Iris pigment epithelial cell (primary cell): ENCODE measurements around the gene LAMB4.

Experiments used
- DNase-seq: peaks from one replicate; pipeline ENCODE4 v3.0.0-alpha.2; 2011; ENCODE audit warnings: low read depth

LAMB4 gene

DNA sequence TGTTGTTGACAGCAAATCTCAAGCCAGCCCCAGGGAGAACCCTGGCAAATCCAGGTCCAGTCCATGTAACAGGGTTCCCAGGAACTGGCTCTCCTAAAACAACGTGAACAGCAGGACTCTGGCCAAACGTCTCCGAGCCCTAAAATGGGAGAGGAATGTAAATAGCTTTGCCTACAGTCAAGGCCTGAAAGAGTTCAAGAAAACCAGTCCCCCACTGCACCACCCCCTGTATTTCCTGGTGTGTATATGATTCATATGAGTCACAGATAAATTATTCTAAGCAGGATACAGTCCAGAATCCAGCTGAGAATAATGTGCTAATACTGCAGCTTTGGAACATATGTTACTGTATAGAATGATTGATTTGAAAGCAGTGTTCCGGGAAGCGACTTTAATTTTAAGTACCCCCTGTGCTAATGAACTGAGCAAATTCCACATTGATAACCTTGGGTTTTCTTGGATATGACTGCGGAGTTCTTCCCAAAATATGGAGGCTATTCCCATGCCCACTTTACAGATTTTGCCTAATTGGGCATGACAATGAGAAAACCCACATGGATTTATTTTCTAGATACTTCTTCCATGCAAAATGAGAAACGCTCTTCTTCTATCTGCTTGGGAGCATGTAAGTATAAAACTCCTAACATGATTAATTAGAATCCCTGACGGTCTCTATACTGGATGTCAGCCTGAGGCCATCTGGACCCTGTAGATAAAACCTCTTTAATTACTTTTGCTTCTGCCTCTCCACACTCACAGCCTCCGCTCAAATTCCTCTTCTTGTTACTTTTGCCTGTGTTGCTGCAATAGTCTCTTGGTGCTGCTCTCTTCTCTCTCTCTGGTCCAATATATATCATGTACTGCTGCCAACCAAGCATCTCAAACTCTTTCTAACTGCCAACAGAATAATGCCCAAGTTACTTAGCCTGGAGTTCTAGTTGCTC lies 50.2 kb downstream of the LAMB4 start:
- DNase-seq: peak; percentile 89

DNA sequence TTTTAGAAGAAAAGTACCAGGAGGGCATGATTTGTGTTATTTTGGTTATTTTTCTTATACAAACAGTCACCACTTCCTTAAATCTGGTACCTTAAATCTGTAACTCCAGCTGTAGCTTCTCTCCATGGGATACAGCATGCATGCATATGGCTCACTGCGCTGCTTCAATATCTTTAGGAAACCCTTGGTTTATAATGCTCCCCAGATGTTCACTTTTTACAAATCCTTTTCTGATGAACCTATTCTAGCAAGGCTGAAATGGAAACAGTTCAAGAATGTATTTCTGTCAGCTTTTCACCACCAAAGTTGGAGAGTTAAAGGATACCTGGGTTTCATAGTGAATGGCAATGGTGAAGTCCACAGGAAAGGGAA lies 50.9 kb downstream of the LAMB4 start:
- peak; percentile 20 for DNase-seq

DNA sequence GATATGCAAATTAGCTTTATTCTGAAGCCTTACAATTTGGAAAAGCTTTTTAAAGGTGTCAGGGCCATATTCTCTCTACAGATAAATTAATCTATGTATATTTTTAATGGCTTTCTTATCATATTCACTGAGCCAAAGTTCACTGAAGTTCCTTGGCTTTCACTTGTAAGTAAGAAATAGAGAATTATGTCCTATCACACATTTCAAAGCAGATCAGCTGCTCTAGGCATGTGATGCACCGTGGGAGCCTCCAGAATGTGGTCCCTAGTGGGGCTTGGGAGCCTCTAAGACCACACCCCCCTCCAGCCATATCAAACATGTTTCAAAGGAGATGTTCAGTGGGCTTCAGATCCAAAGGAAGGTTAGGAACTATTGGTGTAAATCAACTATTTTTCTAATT lies 51.5 kb downstream of the LAMB4 start:
- DNase-seq: no peak

DNA sequence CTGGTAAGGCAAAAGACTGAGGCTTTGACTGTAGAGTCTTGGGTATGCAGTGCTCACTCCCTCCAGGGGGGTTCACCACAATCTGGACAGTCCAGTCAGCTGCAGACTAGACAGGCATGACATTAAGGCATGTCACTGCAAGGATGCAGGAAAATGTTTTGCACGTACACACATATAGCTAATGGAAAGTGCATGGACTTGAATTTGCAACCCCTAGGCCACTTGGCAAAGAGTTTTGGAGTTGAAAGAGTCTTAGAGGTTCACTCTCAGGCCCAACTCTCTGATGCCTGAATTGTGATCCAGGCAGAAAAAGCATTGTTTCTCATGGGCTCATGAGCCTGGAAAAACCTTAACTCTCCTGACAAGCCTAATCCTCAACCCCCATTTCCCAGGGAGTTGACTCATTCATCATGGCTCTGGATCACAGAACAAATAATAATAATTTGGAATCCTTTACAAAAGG lies 51.9 kb downstream of the LAMB4 start:
- peak; percentile 43 for DNase-seq

DNA sequence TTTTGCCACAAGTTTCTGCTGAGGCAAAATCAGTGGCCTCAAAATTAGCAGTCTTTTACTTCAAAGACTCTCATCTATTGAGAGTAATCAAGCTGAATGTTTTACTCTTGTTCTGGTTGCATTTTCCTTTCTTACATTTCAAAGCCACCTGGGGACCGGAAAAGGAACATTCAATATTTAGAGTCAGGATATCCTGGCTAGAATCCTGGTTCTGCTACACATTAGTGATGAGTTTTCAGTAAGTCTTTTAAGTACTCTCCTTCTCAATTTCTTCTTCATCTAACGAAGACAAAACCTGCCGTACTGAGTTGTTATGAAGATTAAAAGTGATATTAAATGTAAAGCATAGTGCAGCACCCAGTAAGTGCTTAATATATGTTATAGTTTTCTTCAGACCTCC lies 52.5 kb downstream of the LAMB4 start:
- DNase-seq: no peak

DNA sequence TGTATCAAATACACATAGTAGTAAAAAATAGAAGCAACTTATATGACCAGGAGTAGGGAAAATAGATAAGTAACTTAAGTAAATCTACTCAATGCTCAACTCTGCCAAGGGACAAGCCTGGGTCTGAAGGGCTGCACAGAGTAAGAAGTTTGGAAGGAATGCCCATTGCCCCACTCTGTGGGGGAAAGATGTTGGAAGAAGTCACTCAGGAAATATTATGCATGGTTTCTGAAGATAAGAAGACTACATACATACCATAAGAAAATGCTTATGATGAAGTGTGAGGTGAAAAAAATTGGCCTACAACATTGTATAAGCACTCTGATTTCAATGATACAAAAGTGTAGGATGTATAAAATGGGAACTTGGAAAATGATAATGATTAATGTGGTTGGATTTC lies 54.0 kb downstream of the LAMB4 start:
- no peak for DNase-seq

DNA sequence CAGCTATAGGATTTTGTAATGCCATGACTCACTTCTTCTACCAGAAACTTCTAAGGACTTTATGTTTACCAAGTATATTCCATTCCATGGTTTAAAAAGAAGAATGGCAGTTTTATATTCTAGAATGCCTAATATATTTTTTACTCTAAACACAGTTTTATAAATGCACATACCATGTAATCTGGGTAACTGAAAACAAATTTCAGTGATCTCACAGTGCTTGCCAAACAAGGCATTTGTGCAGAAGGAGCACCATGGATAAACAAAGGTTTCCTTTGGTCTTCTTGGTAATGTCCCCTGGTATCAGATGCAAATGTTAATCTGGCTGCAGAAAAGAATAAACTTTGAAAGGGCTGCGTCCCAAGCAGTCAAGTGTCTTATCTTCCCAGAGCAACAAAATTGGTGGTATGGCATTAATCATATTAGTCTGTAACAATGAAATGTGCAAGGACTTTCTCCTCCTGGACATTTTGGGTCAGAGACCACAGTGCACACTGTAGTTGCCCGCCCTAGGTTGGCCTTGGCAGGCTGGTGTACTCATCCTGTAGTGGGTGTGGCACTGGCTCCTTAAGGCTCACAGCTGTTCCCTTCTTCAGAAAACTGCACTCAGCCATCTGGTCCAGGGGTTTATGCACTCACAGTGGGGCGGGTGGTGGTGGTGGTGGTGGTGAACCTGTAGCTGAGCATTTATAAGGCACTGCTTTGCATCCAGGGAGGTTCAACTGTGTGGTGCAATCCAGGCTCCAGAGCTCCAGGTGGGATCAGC lies 56.7 kb downstream of the LAMB4 start:
- DNase-seq: peak; percentile 43

DNA sequence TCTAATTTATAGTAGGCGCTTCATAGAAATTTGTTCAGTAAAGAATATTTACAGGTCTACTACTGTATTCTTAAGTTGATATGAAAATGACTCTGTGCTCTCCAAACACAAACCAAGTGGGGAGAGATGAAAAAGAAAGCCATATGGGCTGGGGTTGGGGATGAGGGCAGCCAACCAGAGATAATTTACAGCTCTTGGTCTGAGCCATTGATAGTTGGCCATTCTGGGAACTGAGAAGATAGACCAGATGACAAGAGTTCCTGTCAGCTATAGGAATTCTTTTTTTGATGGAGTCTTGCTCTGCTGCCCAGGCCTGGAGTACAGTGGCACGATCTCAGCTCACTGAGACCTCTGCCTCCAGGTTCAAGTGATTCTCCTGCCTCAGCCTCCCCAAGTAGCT lies 57.4 kb downstream of the LAMB4 start:
- DNase-seq: no peak

DNA sequence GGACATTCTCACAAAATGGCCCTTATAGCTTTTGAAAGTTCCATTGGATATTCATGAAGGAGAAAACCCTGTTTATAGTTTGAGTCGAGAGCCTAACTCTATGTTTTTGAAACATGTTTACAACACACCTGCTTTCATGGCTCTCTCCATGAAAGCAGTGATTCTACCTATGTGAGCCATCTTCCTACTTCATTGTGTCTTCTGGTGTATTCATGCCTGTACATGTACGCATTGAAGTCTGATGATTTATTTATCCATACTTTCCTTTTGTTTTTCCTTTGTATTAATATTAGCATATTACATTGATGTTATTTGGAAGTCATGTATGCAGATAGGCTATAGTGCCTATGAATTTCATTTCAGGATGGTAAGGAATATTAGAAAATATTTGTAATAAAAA lies 58.0 kb downstream of the LAMB4 start:
- DNase-seq: no peak

DNA sequence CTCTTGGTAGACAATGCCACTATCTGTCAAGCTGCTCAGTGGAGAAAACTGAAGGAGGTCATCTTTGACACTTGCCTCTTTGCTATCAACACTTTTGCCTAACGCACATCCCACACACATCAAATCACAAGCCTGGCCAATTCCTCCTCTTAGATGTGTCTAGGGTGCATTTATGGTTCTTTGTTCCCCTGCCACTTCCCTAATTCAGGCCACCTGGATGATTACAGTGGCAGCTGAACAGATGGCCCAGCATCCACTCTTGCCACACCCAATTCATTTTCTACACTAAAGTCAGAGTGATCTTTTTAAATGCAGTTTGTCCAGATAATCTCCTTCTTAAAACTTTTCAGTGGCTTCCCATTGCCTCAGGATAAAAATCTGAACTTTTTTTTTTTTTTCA lies 58.6 kb downstream of the LAMB4 start:
- no peak for DNase-seq

DNA sequence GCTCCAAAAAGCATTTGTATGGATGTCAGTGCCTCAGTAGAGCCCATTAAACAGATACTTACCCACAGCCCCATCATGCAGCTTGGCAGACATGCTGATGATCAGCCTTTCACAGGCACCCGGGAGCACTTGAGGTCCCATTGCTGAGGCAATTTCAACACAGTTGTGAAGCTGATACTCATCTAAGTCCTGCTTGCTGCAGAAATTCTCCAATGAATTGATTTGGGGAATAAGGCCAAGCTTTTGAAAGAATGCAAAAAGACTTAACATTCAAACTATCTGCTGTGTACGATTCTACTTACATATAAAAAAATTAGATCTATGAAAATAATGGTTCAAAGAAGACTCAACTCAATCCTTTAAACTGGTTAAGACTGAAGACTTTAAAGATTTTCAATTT lies 60.5 kb downstream of the LAMB4 start:
- no peak for DNase-seq

DNA sequence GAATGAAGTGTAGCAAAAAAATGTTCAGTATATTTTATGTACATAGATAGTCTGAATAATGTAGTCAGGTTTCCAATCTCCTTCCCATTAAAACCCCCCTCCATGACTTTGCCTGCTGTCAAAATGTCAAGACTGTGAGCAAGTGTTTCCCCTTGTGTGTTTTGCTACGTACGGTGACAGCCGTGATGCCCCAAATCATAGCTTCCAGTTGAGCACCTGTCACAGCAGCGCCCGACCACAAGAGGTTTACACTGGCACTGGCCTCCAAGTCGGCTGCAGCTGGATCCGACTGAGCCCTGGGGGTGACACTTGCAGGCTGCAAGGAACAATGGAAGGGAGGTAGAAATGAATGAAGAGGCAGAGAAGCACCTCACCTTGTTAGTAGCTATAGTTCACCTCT lies 62.3 kb downstream of the LAMB4 start:
- no peak for DNase-seq

DNA sequence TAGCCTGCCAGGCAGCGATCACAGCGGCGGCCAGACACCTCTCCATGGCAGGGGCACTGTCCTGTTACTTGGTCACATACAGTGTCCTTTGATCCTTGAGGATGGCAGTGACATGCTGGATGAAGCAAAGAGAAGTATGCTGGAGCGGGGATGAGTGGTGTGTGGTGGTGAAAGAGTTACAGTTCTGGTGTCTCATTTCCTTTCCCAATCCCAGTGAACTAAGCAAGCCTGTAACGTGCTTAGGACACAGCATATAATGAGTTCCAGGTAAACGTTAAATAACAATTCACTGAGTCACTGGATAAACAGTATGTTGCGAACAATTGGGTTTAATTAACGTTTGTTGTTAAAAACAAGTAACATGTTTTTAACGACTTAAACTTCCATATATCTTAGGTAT lies 63.7 kb downstream of the LAMB4 start:
- DNase-seq: no peak

DNA sequence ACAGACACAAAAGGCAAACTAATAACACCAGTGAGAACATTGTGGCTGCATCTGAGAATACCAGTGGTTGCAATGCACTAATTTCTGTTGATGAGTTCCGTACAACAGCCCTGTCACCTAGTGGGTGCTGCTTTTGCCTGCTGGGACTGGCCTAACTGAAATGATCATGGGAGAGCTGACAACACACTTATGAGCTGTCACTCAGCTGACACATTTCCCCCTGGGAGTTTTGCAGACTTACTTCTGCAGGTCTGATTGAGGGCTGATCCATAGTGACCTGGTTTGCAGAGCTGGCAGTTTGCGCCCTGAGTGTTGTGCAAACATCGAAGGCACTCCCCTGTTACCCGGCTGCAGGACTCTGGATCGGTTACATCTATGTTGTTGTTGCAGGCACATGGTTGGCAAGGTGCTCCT lies 66.6 kb downstream of the LAMB4 start:
- DNase-seq: no peak

DNA sequence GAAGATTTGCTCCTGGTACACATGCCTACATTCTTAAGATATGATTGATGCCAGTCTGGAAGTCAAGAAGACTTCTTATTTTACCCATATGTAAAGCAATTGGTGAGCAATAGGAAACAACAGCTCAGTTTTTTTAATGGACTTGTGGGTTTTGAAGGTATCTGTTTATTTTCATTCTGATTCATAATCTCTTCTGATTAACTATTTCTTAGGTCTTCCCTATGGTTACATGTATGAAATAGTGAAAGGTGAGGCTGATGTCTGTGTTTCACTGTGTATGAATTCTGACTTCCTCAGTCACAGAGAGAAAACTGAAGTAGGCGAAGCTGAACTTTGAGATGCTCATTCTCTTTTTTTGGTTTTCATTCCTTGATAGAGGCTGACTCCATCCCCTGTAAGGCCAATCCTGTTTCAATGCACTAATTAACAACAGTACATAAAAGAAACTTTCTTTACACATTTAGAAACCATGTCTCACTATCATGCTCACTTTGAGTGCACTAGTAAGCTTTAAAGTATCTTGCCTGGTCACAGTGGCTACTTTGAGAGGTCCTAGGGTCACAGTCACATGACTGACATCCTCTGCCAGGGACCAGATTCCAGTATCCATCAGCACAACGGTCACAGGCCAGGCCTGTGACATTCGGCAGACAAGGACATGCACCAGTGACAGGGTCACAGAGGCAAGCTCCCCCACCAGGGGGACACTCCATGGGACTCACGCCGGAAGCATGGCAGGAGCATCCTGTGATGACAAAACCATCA lies 67.7 kb downstream of the LAMB4 start:
- DNase-seq: peak; percentile 68

DNA sequence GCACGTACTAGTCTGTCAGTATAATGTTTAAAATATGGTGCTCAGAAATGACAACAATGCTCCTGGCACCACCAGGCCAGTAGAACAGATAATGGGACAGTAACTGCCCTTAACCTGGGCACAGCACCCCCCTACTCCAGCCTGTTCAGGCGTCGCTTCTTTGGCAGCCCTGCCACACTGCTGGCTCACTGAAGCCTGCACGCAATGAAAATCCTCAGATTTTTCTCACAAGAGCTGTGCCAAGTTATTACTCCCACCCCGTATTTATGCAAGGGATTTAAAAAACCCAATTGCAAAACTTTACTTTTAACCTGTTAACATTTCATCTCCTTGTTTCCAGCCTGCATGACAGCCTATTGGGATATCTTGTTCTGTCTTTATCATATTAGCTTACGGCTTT lies 70.6 kb downstream of the LAMB4 start:
- DNase-seq: peak; percentile 43

DNA sequence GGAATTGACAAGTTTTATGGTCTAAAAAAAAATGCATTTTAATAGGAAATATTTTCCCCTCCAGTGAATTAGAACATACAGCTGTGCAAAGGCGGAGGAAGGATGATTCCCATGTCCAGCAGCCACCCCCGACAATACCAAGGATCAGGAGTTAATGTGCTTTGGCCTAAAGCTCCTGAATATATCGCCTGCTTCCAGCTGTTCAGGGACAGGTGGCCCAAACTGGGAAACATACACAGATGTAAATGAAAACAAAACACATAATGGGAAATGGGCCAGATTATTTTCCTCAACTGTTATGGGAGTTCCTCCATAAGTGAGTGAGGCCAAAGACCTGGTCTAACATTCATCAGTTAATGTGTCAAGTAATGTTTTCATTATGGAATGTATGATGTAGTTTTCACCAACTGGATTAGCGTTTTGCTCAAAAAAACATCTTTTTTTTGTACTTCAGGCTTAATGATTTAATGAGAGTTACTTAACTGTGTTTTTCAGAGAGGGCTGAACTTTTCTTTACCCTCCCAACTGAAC lies 72.1 kb downstream of the LAMB4 start:
- DNase-seq: no peak

DNA sequence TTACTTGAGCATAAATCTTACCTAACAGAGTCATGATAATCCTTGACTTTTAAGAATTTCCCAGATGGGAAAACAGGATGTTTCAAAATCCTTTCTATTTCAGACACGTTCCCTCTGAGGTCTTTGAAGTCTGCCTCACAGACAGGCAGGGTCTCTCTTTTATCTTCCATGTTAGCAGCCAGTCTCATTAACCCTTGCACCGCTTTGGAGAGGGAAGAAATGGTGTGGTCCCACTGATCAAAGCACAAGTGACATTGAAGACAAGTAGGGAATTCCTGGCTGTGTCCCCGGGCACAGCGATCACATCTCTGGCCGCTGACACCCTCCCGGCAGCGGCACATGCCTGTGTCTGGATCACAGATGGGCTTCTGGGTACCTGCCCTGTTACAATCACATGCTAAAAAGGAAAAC lies 74.5 kb downstream of the LAMB4 start:
- no peak for DNase-seq

DNA sequence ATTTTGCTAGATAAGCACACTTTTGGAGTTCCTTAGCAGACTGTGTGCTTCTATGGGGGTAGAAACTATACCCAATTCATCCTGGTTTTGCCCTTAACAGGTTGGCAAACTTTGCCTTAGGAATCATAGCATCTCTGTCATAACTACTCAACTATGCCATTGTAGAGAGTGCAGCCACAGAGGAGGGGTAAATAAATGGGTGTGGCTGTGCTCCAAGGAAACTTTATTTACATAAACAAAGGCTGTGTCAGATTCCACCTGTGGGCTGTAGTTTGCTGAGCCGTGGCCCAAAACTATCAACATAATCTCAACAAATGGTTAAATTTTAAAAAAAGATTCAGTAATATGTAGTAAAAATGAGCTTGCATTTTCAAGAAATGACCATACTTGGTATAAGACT lies 75.6 kb downstream of the LAMB4 start:
- DNase-seq: no peak

DNA sequence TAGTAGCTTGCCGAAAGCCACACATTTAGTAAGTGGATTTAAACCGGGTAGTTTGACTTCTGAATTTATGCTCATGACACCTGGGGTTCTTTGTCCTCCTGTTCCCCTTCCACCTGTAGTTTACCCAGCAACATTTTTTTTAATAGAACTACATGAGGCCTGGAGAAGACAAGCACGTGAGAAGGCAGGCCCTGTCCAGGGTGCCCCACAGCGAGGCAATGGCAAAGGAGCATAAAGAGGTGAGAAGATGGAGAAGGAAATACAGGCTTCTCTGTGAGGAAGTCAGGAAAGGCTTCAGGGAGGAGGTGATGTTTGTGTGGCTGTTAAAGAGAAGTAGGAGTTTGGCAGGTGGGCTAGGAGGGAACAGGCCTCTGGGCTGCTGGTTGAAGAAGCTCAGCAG lies 76.9 kb downstream of the LAMB4 start:
- DNase-seq: no peak

DNA sequence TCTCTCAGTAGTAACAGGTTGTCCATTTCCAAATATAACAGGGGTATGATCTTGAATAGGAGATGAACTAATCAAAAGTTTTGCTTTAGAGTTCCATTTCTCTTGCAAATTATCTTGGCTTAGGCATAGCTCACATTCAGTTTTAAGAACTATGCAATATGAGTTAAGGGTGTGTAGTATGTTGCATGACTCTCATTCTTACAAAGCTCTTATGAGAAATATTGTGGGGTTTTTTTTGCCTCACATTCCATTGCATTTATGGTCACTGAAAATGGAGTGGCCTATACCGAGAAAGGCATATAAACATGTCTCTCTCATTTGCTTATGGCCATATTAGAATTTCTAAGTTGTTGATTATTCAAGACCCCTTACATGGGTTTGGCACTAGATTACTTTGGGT lies 78.7 kb downstream of the LAMB4 start:
- DNase-seq: peak; percentile 31

DNA sequence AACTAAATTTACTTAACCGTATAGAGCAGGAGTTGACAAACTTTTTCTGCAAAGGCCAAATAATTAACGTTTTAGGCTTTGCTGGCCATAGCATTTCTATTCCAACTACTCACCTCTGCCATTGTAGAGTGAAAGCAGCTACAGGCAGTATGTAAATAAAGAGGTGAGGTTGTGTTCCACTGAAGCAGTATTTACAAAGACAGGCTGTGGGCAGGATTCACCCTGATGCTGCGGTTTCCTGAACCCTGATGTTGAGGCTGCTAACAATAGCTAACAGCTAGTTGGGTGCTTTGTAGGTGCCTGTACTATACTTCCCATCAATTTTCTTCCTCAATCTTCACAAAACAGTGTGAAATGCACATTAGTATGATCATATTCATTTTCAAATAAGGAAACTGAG lies 80.2 kb downstream of the LAMB4 start:
- no peak for DNase-seq
